GM19463 (cell line): ENCODE results near the gene RPS6KB2.

Source experiments
- ATAC-seq: cut with Tn5 transposase; IDR thresholded peaks from one replicate; pipeline ENCODE4 v1.9.1; 2021; ENCODE audit warnings: mild to moderate bottlenecking, moderate library complexity; ENCODE audit not compliant: unreplicated experiment

The RPS6KB2 gene

GRCh38 chr11:67428052-67429001 lies at the start of gene RPS6KB2:
RPS6KB2 (plus strand) TSS chr11:67428494; CDS start chr11:67428546, 52 bp downstream.
- ATAC-seq = peak; percentile 81

- no peak for ATAC-seq
These were observed 49.8 kb upstream of the RPS6KB2 start for GRCh38 chr11:67378544-67378943.

GRCh38 chr11:67379061-67380058 lies 48.9 kb upstream of the RPS6KB2 start:
- ATAC-seq = no peak

GRCh38 chr11:67381244-67381972 lies 46.9 kb upstream of the RPS6KB2 start:
- ATAC-seq = no peak

GRCh38 chr11:67382276-67383136 lies 45.8 kb upstream of the RPS6KB2 start:
- no peak for ATAC-seq

- ATAC-seq = no peak
These were observed 43.4 kb upstream of the RPS6KB2 start for GRCh38 chr11:67384851-67385366.

GRCh38 chr11:67387069-67387468 lies 41.2 kb upstream of the RPS6KB2 start:
- ATAC-seq = no peak

- ATAC-seq = no peak
These were observed 40.8 kb upstream of the RPS6KB2 start for GRCh38 chr11:67387518-67387917.

GRCh38 chr11:67389477-67389876 lies 38.8 kb upstream of the RPS6KB2 start:
- ATAC-seq = no peak

GRCh38 chr11:67390947-67391303 lies 37.4 kb upstream of the RPS6KB2 start:
- ATAC-seq = no peak

- ATAC-seq = peak; percentile 78
These were observed 36.8 kb upstream of the RPS6KB2 start, which contains the start of gene RAD9A for GRCh38 chr11:67391304-67392182. RAD9A (plus strand) TSS chr11:67391986; CDS start chr11:67392045, 59 bp downstream.

- ATAC-seq = no peak
These were observed 36.0 kb upstream of the RPS6KB2 start for GRCh38 chr11:67392183-67392715.

- no peak for ATAC-seq
These were observed 34.9 kb upstream of the RPS6KB2 start for GRCh38 chr11:67393437-67393836.

GRCh38 chr11:67393990-67394389 lies 34.3 kb upstream of the RPS6KB2 start:
- no peak for ATAC-seq

- no peak for ATAC-seq
These were observed 32.6 kb upstream of the RPS6KB2 start for GRCh38 chr11:67395555-67396258.

GRCh38 chr11:67396259-67396581 lies 32.1 kb upstream of the RPS6KB2 start:
- ATAC-seq = no peak

GRCh38 chr11:67396587-67397389 lies 31.5 kb upstream of the RPS6KB2 start:
- ATAC-seq = no peak
